Right lobe of liver (tissue), 4 donors: ENCODE measurements around the gene RPL39.

Experiments
- CTCF ChIP-seq, 4 donors: fragments of 200-600 bp in 3 of 4; fragments of 450-650 bp in 1 of 4; IDR thresholded peaks; one replicate each; pipeline versions ENCODE4 v1.5.1 to v1.8.0; 2016 to 2022; ENCODE audit warnings: antibody characterized with exemption in 4 of 4, mild to moderate bottlenecking in 2 of 4
- POLR2A ChIP-seq: fragments of 450-650 bp; IDR thresholded peaks from one replicate; pipeline ENCODE4 v1.6.1; 2017; ENCODE audit warnings: antibody characterized with exemption, mild to moderate bottlenecking
- donor health status: DM: no; HTN: no; CAD: no.
- donor health status: DM: no; HTN: no; CAD: no.
- donor health status: DM: no; HTN: yes; CAD: no.

DNA sequence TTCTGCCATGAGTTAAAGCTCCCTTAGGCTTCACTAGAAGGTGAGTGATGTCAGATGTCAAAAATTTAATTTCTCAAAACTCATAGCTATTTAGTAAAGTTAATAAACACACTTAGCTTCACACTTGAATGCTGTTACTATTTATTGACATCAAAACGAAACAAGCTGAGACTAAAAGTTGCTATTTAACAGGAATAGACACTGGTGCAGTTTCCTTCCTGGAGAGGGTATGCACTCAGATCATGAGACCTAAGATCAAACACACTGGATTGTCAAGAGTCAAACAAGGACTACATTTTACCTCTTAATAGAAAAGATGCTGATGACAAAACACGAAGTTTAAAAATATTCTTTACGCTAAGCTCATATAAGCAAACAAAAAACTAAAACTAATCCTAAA lies 42.5 kb upstream of the RPL39 start:
- TF ChIP-seq POLR2A (no peak), CTCF (IDR thresholded peaks at IDR 0.05) (no peak)
